Stomach (tissue), 9 donors: Measurements from ENCODE around the gene LRRTM3. TPM values are rescaled to one million over a fixed set of nuclear protein-coding genes. Genes with fewer than 3 reads are reported as not detected.
A peak's percentile ranks its signal among the peaks of the same experiment; 100 is the strongest.

ENCODE experiments used
- DNase-seq, 2 donors: peaks; one replicate each; pipeline versions ENCODE4 v3.0.0 to v3.0.0-alpha.2; 2013 to 2019
- H3K27ac ChIP-seq, 5 donors: fragments of 200-600 bp in 4 of 5; sonication (generic) in 4 of 5; one replicate each; pipeline ENCODE4 v1.5.1; 2013 to 2019; ENCODE audit warnings: mild to moderate bottlenecking in 1 of 5, moderate library complexity in 1 of 5
- H3K27me3 ChIP-seq, 3 donors: fragments of 200-600 bp; sonication (generic); one replicate each; pipeline ENCODE4 v1.5.1; 2017 to 2019; ENCODE audit warnings: mixed run types in 1 of 3
- H3K36me3 ChIP-seq, 4 donors: fragments of 200-600 bp; sonication (generic); 1 replicate in 3 of 4; 2 replicates in 1 of 4; pipeline ENCODE4 v1.5.1; 2016 to 2019
- H3K4me1 ChIP-seq, 4 donors: fragments of 200-600 bp; sonication (generic); one replicate each; pipeline ENCODE4 v1.5.1; 2016 to 2019
- H3K4me3 ChIP-seq, 4 donors: fragments of 200-600 bp; sonication (generic) in 3 of 4; one replicate each; pipeline ENCODE4 v1.5.1; 2016 to 2019; ENCODE audit warnings: mild to moderate bottlenecking in 1 of 4
- H3K9me3 ChIP-seq, 4 donors: fragments of 200-600 bp; sonication (generic); one replicate each; pipeline ENCODE4 v1.5.1; 2016 to 2019
- CTCF ChIP-seq, 7 experiments: fragments of 450-650 bp in 4 of 7; fragments of 200-600 bp in 3 of 7; sonication (generic) in 3 of 7; IDR thresholded peaks; one replicate each; pipeline ENCODE4 v1.5.1; 2016 to 2019; ENCODE audit warnings: antibody characterized with exemption in 7 of 7, control low read depth in 2 of 7, mild to moderate bottlenecking in 1 of 7
- EP300 ChIP-seq: sonication (generic); formaldehyde crosslinking; IDR thresholded peaks from one replicate; pipeline ENCODE4 v1.6.1; 2017; ENCODE audit warnings: antibody characterized with exemption
- POLR2A ChIP-seq, 4 donors: fragments of 450-650 bp; IDR thresholded peaks; one replicate each; pipeline ENCODE4 v1.6.1; 2016; ENCODE audit warnings: antibody characterized with exemption in 4 of 4, control low read depth in 2 of 4, mild to moderate bottlenecking in 1 of 4, moderate library complexity in 1 of 4
- POLR2AphosphoS5 ChIP-seq, 3 donors: sonication (generic); formaldehyde crosslinking; IDR thresholded peaks; one replicate each; pipeline ENCODE4 v1.6.1; 2016; ENCODE audit warnings: antibody characterized with exemption in 3 of 3
- WGBS, 5 donors: extraction: QIAGEN DNeasy Blood & Tissue Kit in 3 of 5; methylation state at CpG; one replicate each; pipeline versions ENCODE4 v1.1.5 to v1.1.7; 2013 to 2018; 5-methylcytosine and 5-hydroxymethylcytosine counted together
- intact Hi-C: fragments of 100-400 bp; cut with DNase I; formaldehyde crosslinking; loops from one replicate; pipeline ENCODE4 v1.15.1; 2023; ENCODE audit warnings: low total_unique reads
- polyA plus RNA-seq, 3 donors: library from polyadenylated mRNA; stranded (reverse); fragments of 200-250 nt; gene quantifications; one replicate each; pipeline ENCODE4 v1.2.3, GENCODE V29; 2013
- total RNA-seq, 5 donors: library from RNA; depleted of rRNA; stranded (reverse); fragments of >200 nt; gene quantifications; one replicate each; pipeline versions ENCODE4 v1.1.0 to v1.2.3, GENCODE V29; 2014 to 2016
- donor health status: healthy with polysubstance abuse.
- donor health status: Bipolar disorder and iron deficiency.
- donor health status: healthy.

The LRRTM3 gene
- total and polyA plus RNA-seq, 8 donors, result 0.18 TPM; not detected in 7

- H3K4me1 ChIP-seq, result no peaks in the 10 kb centered on the region
- WGBS, 5 donors, result 48 to 66% (median 54%) methylated on average over 2 of the region's 2 CpGs
- no peak for DNase-seq
- H3K27ac ChIP-seq, result no peak overlapping the region
- intact Hi-C loops, result no loop called here
- TF ChIP-seq EP300, result no peak
- no peak for TF ChIP-seq POLR2AphosphoS5 (IDR thresholded peaks at IDR 0.05)
- TF ChIP-seq CTCF (IDR thresholded peaks at IDR 0.05), result no peak
- TF ChIP-seq POLR2A (IDR thresholded peaks at IDR 0.05), result no peak
- H3K27me3 ChIP-seq, result no peaks in the 10 kb centered on the region
- H3K36me3 ChIP-seq, result no peaks in the 10 kb centered on the region
- H3K9me3 ChIP-seq, result no peaks in the 10 kb centered on the region
- H3K4me3 ChIP-seq, result no peak overlapping the region
These were observed 169.7 kb downstream of the LRRTM3 start for GRCh38 chr10:67095531-67095930.

GRCh38 chr10:67098461-67098860 is 172.6 kb downstream of the LRRTM3 start:
- 68 to 73% (median 71%) methylated on average over 2 of the region's 2 CpGs for WGBS, 5 donors
- peak in 1 of 2 donors; percentile 14 for DNase-seq
- Histone ChIP-seq H3K9me3 (no peaks in the 10 kb centered on the region), H3K36me3 (no peaks in the 10 kb centered on the region), H3K4me1 (no peaks in the 10 kb centered on the region), H3K27ac (no peak overlapping the region), H3K27me3 (no peaks in the 10 kb centered on the region), H3K4me3 (no peak overlapping the region)
- intact Hi-C loops, result no loop called here
- TF ChIP-seq POLR2AphosphoS5 (IDR thresholded peaks at IDR 0.05), result no peak
- TF ChIP-seq CTCF (IDR thresholded peaks at IDR 0.05), result no peak
- TF ChIP-seq EP300, result no peak
- no peak for TF ChIP-seq POLR2A (IDR thresholded peaks at IDR 0.05)

- Histone ChIP-seq H3K27ac (no peak overlapping the region), H3K4me1 (no peaks in the 10 kb centered on the region), H3K27me3 (no peaks in the 10 kb centered on the region), H3K9me3 (no peaks in the 10 kb centered on the region), H3K4me3 (no peak overlapping the region), H3K36me3 (no peaks in the 10 kb centered on the region)
- TF ChIP-seq CTCF (IDR thresholded peaks at IDR 0.05) (no peak), EP300 (no peak), POLR2A (IDR thresholded peaks at IDR 0.05) (no peak), POLR2AphosphoS5 (IDR thresholded peaks at IDR 0.05) (no peak)
- WGBS, 5 donors, result 68 to 82% (median 73%) methylated on average over 3 of the region's 3 CpGs
- peak in 1 of 2 donors; percentile 16 for DNase-seq
- intact Hi-C loops, result no loop called here
These were observed 175.1 kb downstream of the LRRTM3 start for GRCh38 chr10:67100951-67101350.

GRCh38 chr10:67107670-67108069 is 181.8 kb downstream of the LRRTM3 start:
- Histone ChIP-seq H3K27ac (no peak overlapping the region), H3K27me3 (no peaks in the 10 kb centered on the region), H3K4me3 (no peak overlapping the region), H3K9me3 (no peaks in the 10 kb centered on the region), H3K4me1 (no peaks in the 10 kb centered on the region), H3K36me3 (no peaks in the 10 kb centered on the region)
- intact Hi-C loops, result no loop called here
- no peak for DNase-seq
- TF ChIP-seq EP300, result no peak
- no peak for TF ChIP-seq POLR2AphosphoS5 (IDR thresholded peaks at IDR 0.05)
- no peak for TF ChIP-seq CTCF (IDR thresholded peaks at IDR 0.05)
- TF ChIP-seq POLR2A (IDR thresholded peaks at IDR 0.05), result no peak
- WGBS, 5 donors, result 86 to 92% (median 91%) methylated on average over 3 of the region's 3 CpGs
